Activated T-cell treated with anti-CD3 and anti-CD28 coated beads, Interleukin-2, amount 50 U/mL, for 72 hours (primary cell): Measurements from ENCODE around the gene ASAP2. TPM values are rescaled to one million over a fixed set of nuclear protein-coding genes. Genes with fewer than 3 reads are reported as not detected.

Experiments
- ATAC-seq, 2 donors: fragments of 150-1000 bp; cut with Tn5 transposase; replicated peaks in 1 of 2; 2 replicates each; pipeline ENCODE4 v1.10.0; 2021; ENCODE audit warnings: moderate library complexity in 2 of 2, mild to moderate bottlenecking in 1 of 2
- DNase-seq, 2 donors: peaks; one replicate each; pipeline ENCODE4 v3.0.0; 2021 to 2022; ENCODE audit warnings: mixed read lengths in 1 of 2
- H3K27ac Mint-ChIP-seq: one replicate; pipeline ENCODE4 v1.8.0; 2022; ENCODE audit warnings: mild to moderate bottlenecking, moderate library complexity, mixed read lengths
- H3K27me3 Mint-ChIP-seq: one replicate; pipeline ENCODE4 v1.8.0; 2022; ENCODE audit warnings: low read depth, mixed read lengths
- H3K36me3 Mint-ChIP-seq, 2 donors: one replicate each; pipeline ENCODE4 v1.8.0; 2022; ENCODE audit warnings: mixed read lengths in 2 of 2, mild to moderate bottlenecking in 1 of 2; ENCODE audit not compliant: insufficient read depth in 2 of 2
- H3K4me1 Mint-ChIP-seq: one replicate; pipeline ENCODE4 v1.8.0; 2022; ENCODE audit warnings: low read depth, mixed read lengths
- H3K4me3 Mint-ChIP-seq, 2 donors: one replicate each; pipeline ENCODE4 v1.8.0; 2022; ENCODE audit warnings: mild to moderate bottlenecking in 2 of 2, mixed read lengths in 2 of 2, moderate library complexity in 2 of 2
- H3K9me3 Mint-ChIP-seq, 2 donors: one replicate each; pipeline ENCODE4 v1.8.0; 2022; ENCODE audit warnings: mixed read lengths in 2 of 2
- total RNA-seq, 2 donors: library from RNA; stranded (reverse); gene quantifications; one replicate each; pipeline ENCODE4 v1.2.3, GENCODE V29; 2022

Gene ASAP2
- total RNA-seq, 2 donors from 2014 or later = 0.10 to 0.42 TPM

DNA sequence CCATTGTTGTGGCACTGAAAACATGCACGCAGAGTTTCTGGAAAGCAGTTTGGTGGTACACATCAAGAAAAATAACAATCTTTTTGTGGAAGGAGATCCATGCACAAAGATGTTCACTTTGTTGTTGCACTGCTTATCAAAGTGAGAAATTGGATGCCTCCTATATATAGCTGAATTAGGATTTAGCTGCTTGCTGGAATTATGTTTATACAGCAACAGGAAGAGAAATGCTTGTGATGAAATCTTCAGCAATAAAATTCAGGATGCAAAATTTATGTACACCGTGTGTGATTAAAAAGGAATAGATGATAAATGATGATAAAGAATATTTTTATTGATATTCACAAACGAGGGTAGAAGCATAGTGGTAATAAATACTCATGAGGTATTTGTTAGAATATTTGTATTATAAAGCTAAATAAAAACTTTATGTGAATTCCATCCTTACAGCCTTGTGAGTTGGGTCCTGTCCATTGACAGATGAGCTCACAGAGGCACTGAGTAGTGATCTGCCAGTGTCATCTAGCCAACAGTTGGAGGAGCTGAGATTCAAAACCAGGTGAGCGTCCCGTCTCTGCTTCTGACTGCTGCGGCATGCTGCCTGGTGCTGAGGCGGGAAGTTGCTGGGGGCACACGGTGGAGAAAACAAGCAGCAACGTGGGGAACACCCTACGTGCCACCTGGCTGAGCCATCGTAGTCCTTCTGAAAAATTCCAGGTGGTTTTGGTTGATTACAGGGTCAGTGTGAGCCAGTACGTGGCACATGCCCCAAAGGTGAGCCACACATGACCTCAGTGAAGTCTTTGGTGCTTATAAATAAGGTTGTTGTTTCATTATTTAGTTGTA lies 80.2 kb downstream of the ASAP2 start:
- H3K9me3 Mint-ChIP-seq = no peaks in the 10 kb centered on the region
- H3K27ac Mint-ChIP-seq = no peak overlapping the region
- H3K36me3 Mint-ChIP-seq = no peaks in the 10 kb centered on the region
- peaks cover 13% of the 10 kb centered on the region for H3K27me3 Mint-ChIP-seq
- no peak for ATAC-seq
- H3K4me3 Mint-ChIP-seq = no peak overlapping the region
- no peak for DNase-seq
- H3K4me1 Mint-ChIP-seq = no peaks in the 10 kb centered on the region

DNA sequence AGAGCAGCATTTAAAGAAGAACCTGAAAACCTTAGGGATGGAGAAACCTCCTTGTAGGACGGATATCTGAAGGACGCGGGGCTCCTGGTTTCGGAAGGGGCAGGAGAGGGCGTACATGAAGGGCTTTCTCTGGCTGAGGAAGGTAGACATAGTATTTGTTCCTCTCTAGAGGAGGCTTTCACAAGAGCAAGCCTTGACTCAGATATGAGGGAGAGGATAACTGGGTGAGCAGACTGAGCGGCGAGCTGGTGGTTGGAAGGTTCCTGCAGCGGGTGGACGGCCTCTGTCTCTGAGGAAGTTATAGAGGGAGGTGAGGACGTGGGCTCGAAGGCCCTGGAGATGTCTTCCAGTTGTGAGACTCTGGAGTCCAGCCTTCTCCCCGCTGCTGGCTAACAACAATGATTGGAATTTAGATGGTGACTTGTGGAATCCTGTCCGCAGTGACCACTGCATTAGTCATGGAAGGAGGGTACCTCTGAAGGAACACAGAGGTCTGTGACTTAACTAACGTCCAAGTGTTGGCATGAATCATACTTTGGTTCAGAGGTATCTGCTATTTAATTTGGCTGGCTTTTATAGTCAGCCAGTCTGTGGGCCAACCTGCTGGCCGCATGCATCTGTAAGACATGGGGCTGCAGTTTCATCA lies 80.9 kb downstream of the ASAP2 start:
- Mint-ChIP-seq H3K4me1 (no peaks in the 10 kb centered on the region), H3K36me3 (no peaks in the 10 kb centered on the region), H3K9me3 (no peaks in the 10 kb centered on the region), H3K4me3 (no peak overlapping the region), H3K27ac (no peak overlapping the region), H3K27me3 (peaks cover 13% of the 10 kb centered on the region)
- DNase-seq = no peak
- no peak for ATAC-seq

DNA sequence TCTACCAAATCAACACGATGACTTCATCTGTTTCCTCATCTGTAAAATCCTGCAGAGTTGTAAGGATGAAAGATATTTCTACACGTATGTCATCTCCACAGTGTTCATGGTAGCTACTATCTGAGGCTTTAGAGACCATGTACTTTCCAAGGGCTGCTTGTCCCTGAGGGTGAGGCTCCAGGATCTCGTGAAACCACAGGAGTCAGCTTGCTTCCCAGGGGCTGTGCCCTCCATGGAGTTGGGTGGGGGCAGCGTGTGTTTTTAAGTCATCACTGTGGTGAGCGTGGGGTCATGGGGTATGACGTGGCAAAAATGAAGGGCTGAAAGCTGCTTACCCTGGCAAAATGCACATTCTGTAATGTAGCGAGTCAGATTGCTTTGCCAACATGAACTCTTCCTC lies 81.6 kb downstream of the ASAP2 start:
- Mint-ChIP-seq H3K36me3 (no peaks in the 10 kb centered on the region), H3K27me3 (peaks cover 13% of the 10 kb centered on the region), H3K27ac (no peak overlapping the region), H3K4me3 (no peak overlapping the region), H3K4me1 (no peaks in the 10 kb centered on the region), H3K9me3 (no peaks in the 10 kb centered on the region)
- no peak for ATAC-seq
- DNase-seq = no peak

DNA sequence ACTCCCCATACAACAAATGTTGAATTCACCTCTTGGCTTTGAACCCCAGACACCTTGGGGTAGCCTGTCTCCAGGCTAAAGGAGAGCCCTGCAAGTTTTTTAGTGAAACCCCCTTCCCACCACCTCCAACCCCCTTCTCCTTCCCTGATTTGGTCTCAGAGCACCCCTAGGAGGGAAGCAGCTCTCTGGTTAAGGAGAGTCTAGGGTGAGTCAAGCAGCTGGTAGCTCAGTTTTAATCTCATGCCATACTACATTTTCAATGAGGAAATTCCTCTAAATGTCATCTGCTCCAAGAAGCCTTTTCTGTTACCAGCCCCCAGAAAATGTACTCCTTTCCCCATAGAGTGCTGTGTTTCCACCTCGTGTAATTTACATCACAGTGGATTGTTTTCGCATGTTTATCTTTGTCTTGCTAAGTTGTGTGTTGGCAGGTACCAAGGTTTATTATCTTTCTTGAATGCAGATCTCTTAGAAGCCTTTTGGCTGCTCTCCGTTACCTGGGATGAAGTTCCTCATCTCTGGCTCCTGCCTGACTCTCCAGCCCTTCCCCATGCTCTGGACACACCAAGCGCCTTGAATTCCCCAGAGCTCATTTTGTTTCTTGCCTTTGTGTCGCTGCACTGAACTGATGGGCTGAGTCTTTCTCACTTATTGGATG lies 82.2 kb downstream of the ASAP2 start:
- DNase-seq = no peak
- no peak for ATAC-seq
- peaks cover 13% of the 10 kb centered on the region for H3K27me3 Mint-ChIP-seq
- H3K4me1 Mint-ChIP-seq = no peaks in the 10 kb centered on the region
- no peaks in the 10 kb centered on the region for H3K36me3 Mint-ChIP-seq
- no peaks in the 10 kb centered on the region for H3K9me3 Mint-ChIP-seq
- no peak overlapping the region for H3K27ac Mint-ChIP-seq
- no peak overlapping the region for H3K4me3 Mint-ChIP-seq

DNA sequence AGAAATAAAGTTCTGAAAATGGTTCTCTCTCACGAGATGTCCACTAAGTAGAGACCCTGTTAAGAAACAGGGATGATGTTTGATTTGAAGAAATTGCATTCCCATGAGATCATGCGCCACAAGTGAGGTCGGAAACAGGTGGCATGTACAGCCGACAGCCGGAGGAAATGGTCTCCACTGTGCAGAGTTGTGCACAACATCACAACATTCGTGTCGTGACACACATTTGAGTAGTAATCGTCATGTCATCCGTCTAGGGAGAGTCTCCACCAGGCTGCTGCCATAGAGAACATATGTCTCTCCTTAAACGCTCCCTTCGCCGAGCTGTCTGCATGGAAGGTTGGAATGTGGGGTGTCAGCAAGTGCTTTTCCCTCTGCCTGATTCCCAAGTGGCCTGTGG lies 84.7 kb downstream of the ASAP2 start:
- H3K4me1 Mint-ChIP-seq = no peaks in the 10 kb centered on the region
- H3K9me3 Mint-ChIP-seq = no peaks in the 10 kb centered on the region
- no peak overlapping the region for H3K4me3 Mint-ChIP-seq
- H3K27ac Mint-ChIP-seq = no peak overlapping the region
- peaks cover 20% of the 10 kb centered on the region for H3K27me3 Mint-ChIP-seq
- DNase-seq = no peak
- no peak for ATAC-seq
- H3K36me3 Mint-ChIP-seq = no peaks in the 10 kb centered on the region

DNA sequence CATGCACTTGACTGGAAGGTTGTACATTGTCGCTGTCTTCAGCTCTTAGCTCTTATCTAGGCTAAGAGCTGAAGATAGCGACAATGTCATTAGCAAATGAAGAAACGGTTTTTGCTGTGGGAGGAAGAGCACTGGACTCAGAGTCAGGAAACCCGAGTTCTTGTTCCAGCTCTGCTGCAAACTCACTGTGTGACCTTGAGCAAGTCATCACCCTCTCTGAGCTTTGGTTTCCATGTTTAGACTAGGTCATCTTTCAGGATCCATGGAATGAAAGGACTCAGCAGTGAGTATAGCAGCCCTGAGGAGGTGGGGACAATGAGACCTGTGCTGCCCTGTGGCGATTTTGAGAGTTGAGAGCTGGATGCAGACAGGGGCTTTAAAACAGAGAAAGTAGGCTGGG lies 85.3 kb downstream of the ASAP2 start:
- ATAC-seq (no peak), DNase-seq (no peak)
- Mint-ChIP-seq H3K27ac (no peak overlapping the region), H3K27me3 (peaks cover 20% of the 10 kb centered on the region), H3K36me3 (no peaks in the 10 kb centered on the region), H3K4me1 (no peaks in the 10 kb centered on the region), H3K9me3 (no peaks in the 10 kb centered on the region), H3K4me3 (no peak overlapping the region)

DNA sequence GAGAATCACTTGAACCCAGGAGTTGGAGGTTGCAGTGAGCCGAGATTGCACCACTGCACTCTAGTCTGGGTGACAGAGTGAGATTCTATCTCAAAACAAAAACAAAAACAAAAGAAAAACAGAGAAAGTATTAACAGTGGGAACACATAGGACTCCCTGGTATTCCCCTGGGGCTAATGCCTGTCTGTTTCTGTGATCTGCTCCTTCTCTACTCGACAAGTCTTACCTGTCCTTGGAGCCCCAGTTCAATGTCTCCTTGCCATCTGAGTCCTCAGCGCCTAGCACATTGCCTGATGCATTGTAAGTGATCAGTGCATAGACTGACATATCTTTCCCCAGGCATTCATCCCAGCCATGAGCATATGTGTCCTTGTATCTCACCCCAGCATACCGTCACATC lies 85.8 kb downstream of the ASAP2 start:
- Mint-ChIP-seq H3K36me3 (no peaks in the 10 kb centered on the region), H3K4me3 (no peak overlapping the region), H3K4me1 (no peaks in the 10 kb centered on the region), H3K27ac (no peak overlapping the region), H3K27me3 (peaks cover 15% of the 10 kb centered on the region), H3K9me3 (no peaks in the 10 kb centered on the region)
- no peak for DNase-seq
- no peak for ATAC-seq

DNA sequence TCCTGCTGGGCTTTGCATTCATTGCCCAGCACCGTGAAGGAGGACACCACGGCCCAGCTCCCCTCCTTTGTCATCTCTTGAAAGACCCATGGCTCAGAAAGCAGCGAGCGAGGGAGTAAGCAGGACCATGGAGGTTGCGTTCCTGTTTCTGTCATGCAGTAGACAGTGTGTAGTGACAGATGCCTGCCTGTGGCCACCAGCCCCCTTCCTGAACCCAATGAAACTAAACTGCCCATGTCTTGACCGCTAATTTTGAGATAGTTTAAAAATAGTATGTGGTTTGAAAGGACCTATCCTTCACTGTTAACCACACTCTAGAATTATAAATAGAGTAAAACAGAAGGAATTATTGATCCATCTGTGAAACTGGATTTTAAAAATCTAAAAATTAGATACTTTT lies 88.2 kb downstream of the ASAP2 start:
- H3K27ac Mint-ChIP-seq = no peak overlapping the region
- no peak overlapping the region for H3K4me3 Mint-ChIP-seq
- H3K4me1 Mint-ChIP-seq = no peaks in the 10 kb centered on the region

DNA sequence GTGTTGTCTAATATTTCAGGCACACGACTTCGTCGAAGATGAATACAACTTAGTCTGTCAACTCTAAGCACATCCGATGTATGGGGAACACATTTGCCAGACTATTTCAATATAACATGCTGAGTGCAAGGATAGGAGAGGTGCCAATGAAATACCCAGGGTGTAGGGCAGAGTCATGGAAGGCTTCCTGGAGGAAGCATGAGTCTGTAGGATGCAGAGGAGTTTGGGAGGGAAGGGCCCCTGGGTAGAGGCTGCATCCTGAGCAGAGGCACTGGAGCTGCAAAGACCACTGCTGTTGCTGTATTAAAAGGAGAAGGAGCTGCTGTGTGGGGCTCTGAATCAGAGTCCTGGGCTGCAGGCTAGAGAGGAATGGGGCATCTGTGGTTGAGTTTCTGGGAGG lies 89.9 kb downstream of the ASAP2 start:
- no peak for ATAC-seq
- no peaks in the 10 kb centered on the region for H3K36me3 Mint-ChIP-seq
- no peaks in the 10 kb centered on the region for H3K9me3 Mint-ChIP-seq
- no peak overlapping the region for H3K27ac Mint-ChIP-seq
- no peak for DNase-seq
- H3K27me3 Mint-ChIP-seq = peaks cover 7% of the 10 kb centered on the region
- no peak overlapping the region for H3K4me3 Mint-ChIP-seq
- no peaks in the 10 kb centered on the region for H3K4me1 Mint-ChIP-seq

More for the DNA sequence above, 88.2 kb downstream of the ASAP2 start:
- ATAC-seq (no peak), DNase-seq (no peak)
- no peaks in the 10 kb centered on the region for H3K9me3 Mint-ChIP-seq
- H3K36me3 Mint-ChIP-seq = no peaks in the 10 kb centered on the region
- H3K27me3 Mint-ChIP-seq = peaks cover 12% of the 10 kb centered on the region

DNA sequence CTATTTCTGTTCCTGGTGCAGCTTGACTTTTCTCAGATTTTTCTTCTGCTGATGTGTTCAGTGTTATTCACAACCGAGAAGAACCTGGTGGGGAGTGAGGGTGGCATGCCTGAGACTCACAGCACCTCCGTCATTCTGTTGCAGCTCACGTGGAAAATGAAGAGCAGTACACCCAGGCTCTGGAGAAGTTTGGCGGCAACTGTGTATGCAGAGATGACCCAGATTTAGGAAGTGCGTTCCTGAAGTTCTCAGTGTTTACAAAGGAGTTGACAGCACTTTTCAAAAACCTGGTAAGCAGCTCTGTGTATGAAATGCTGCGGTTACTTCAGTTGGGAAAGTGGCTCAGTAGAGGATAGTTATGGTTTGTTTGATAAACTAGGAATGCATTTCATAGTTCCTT lies 90.5 kb downstream of the ASAP2 start:
- Mint-ChIP-seq H3K9me3 (no peaks in the 10 kb centered on the region), H3K4me1 (no peaks in the 10 kb centered on the region), H3K27ac (no peak overlapping the region), H3K36me3 (no peaks in the 10 kb centered on the region), H3K27me3 (peaks cover 7% of the 10 kb centered on the region), H3K4me3 (no peak overlapping the region)
- no peak for DNase-seq
- no peak for ATAC-seq

DNA sequence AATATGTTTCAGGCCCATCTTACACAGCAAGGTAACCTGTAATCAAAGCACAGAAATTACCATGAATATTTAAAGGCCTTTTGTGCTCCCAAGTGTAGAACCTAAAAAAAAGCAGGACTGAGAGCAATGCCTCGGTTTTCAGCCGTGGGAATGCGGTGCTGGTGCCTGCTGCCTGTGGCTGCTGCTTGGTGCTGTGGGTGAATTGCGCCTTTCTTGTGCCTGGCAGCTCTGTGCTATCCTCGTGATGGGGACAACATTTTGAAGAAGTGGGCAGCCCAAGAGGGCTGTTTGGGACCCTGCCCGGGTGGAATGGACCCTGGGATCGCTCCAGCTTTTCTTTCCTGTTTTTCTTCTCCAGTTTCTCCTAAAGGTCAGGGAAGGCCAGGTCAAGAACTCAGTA lies 91.2 kb downstream of the ASAP2 start:
- no peak overlapping the region for H3K27ac Mint-ChIP-seq
- H3K27me3 Mint-ChIP-seq = peaks cover 7% of the 10 kb centered on the region
- no peak overlapping the region for H3K4me3 Mint-ChIP-seq
- no peaks in the 10 kb centered on the region for H3K4me1 Mint-ChIP-seq
- no peaks in the 10 kb centered on the region for H3K36me3 Mint-ChIP-seq
- ATAC-seq (no peak), DNase-seq (no peak)
- H3K9me3 Mint-ChIP-seq = no peaks in the 10 kb centered on the region

DNA sequence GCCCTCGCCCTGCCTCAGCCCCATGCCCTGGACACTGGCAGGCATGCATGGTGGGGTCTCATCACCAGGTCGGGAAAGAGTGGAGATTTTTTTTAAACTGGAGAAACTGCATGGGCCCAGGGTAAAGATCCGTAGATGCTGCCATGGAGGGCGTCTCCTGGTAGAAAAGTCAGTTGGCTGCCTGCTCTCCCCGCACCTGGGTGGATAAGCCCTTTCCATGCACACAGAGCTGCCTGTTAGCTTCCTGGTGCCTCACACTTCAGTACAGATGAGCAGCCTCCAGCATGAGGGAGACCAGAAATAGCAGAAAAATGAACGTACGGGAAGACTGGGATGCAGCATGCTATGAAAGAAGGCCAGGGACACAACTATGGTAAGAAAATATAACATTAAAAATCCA lies 92.0 kb downstream of the ASAP2 start:
- peaks cover 7% of the 10 kb centered on the region for H3K27me3 Mint-ChIP-seq
- ATAC-seq (no peak), DNase-seq (no peak)
- no peaks in the 10 kb centered on the region for H3K36me3 Mint-ChIP-seq
- no peaks in the 10 kb centered on the region for H3K4me1 Mint-ChIP-seq
- H3K9me3 Mint-ChIP-seq = no peaks in the 10 kb centered on the region
- H3K27ac Mint-ChIP-seq = no peak overlapping the region
- H3K4me3 Mint-ChIP-seq = no peak overlapping the region

DNA sequence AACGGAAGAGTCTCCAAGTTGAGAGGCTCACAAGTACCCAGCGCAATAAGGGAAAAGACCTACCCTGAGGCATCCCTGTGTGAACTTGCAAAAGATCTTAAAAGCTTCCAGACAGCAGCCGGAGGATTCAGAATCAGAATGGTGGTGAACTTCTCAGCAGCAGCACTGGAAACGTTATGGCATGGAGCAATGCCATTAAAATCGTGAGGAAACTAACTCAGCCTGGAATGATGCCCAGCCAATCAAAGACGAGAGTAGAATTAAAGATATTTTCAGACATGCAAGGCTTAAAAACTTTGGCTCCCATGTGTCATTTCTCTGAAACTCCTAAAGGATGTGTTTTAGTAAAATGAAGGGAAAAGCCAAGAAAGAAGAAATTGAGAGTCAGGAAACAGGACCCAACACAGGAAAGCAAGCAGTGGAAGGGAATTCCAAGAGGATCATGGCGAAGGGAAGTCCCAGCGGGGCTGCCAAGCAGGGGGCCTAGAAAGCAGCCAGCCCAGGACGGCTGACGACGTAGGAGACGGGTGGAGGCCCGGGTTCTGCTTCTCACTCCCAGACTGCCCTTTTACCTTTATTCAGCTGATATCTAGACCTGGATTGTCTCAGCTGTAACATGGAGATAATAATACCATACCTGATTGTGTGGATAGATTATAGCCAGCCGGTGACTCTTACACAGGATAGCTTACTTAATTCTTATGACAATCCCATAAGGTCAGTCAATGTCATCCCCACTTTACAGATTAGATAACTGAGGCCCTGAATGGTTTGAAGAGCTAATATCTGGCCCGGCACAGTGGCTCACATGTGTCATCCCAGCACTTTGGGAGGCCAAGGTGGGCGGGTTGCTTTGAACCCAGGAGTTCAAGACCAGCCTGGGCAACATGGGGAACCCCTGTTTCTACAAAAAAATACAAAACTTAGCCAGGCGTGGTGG lies 92.8 kb downstream of the ASAP2 start:
- ATAC-seq = no peak
- no peak for DNase-seq
- H3K27ac Mint-ChIP-seq = no peak overlapping the region
- H3K9me3 Mint-ChIP-seq = no peaks in the 10 kb centered on the region
- H3K4me3 Mint-ChIP-seq = no peak overlapping the region
- no peaks in the 10 kb centered on the region for H3K36me3 Mint-ChIP-seq
- peaks cover 7% of the 10 kb centered on the region for H3K27me3 Mint-ChIP-seq
- H3K4me1 Mint-ChIP-seq = no peaks in the 10 kb centered on the region
